LHCN-M2 (cell line): Measurements from ENCODE around the gene JADE1. TPM values are rescaled to one million over a fixed set of nuclear protein-coding genes. Genes with fewer than 3 reads are reported as not detected.

Experiments used
- DNase-seq: peaks from one replicate; pipeline ENCODE4 v3.0.0-alpha.2; 2012; ENCODE audit warnings: low read depth
- total RNA-seq: library from RNA; depleted of rRNA; stranded (reverse); fragments of >200 nt; gene quantifications from 2 replicates; pipeline ENCODE4 v1.2.3, GENCODE V29; 2014

JADE1 gene
- total RNA-seq, 1 experiment from 2014 or later: 20.5 TPM

DNA sequence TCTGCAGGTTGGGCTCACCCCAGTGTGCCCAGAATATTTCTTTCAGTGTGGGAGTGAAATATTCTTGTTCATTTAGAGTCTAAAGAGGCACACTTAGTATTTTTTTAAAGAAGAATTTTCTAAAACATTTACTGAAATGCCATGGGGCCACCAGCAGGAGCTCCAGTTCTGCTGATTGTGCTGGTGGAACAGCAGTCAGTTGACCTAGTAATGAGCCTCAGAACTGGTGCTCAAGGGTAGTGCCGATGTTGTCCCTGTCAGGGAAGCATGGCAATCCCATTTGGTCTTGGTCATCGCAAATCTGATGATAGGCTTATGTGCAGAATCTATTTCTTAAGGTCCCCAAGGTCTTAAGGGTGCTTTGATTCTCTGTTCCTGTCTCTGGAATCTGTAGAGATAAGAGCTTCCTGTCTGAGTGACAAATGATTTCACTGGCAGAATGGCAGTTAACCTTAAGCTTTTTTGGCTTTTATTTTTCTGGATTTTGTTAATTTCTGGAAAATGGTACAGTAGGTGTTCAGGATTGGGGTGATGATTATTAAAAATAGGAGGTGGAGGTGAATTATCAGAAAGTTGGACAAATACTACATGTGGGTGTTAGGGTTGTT, 31.3 kb downstream of the JADE1 start:
- DNase-seq: no peak

- no peak for DNase-seq
Observed at GRCh38 chr4:128841402-128841801, 31.9 kb downstream of the JADE1 start.

DNA sequence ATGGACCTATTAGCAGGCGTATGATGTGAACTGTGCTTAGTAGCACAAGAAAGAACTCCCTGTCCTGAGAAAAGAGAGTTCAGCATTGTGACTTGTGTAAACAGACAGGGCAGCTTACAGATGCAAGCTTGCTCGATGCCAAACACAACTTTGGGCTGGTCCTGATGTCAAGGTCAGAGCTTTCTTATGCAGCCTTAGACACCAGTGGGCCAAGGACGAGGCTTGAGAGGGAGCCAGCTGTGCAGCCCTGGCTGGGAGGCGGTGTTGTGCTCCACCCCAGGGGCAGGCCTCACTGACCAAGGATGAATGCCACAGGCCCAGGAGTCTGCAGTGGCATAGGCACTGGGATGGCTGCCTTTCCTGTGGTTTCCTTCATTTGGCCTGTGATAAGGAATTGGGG, 35.4 kb downstream of the JADE1 start:
- DNase-seq: no peak

- DNase-seq: no peak
Observed at GRCh38 chr4:128846063-128846462, 36.6 kb downstream of the JADE1 start.

- no peak for DNase-seq
Observed at GRCh38 chr4:128847082-128847724, 37.7 kb downstream of the JADE1 start.

DNA sequence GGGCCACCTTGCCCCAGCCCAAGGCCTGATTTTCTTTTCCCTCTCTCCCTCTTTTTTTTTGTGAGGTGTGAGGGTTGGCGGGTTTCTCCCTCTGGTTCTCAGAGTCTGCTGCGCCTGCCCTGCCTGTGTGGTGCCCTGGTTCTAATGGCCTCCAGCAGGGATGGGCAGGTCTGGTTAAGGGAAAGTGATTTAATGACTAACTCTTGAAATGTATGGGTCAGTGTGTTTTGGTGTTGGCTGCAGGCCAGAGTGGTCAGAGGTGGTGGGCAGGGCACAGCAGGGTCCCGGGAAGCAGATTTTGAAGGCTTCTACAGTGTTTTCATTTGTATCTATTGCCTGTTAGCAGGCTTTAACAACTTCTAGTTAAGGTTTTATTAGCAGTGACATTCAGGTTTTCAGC, 39.0 kb downstream of the JADE1 start:
- DNase-seq: no peak

DNA sequence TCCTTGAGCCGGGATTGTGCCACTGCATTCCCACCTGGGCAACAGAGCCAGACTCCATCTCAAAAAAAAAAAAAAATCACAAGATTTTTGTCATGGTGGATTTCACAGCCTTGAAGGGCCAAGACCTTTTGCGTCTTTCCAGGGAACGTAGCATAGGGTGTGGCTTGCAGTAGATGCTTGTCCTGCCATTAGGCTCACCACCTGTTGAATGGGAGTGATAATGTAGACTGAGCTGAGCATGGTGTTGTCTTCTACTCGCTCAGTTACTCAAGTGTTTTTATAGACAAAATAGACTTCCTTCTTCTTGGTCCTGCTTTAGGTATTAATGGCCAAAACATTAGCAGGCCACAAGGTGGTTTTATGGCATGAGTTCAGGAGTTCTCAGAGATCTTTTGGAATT, 40.8 kb downstream of the JADE1 start:
- no peak for DNase-seq

DNA sequence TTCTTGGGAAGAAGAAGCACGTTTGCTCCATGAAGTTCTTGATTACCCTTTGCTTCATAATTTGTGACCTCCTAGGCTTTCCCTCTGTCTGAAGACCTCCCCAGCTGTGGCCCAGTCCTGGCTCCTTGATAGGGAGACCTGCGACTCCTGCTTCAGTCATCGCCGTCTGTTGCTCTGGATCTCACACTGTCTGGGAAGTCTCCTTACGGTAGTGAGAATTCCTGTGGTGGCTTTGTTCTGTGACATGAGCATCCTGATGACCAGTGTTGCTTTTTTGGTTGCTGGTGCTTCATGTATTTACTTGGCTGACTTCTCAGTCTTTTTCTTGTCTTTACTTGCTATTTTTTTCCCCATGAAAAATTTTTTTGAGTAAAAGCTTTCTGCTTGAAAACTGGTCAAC, 44.2 kb downstream of the JADE1 start:
- DNase-seq: no peak

DNA sequence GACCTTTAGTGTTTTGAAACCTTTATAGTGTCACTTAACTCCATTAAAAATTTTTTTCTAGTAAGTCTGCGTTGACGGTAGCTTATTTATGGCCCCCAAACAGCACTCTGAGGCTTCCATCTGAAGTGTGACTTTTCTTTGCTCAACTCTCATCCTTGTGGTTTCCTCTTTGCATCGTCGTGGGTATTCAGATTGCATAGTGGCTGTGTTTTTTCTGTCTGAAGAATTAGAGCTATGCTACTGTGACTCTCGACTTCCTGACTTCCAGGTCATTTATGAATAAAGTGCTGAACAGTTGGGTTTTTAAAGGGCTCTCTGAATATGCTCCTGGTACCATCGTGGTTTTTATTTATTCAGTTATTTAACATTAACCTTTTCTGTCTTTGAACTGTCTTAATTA, 44.9 kb downstream of the JADE1 start:
- DNase-seq: peak; percentile 39

DNA sequence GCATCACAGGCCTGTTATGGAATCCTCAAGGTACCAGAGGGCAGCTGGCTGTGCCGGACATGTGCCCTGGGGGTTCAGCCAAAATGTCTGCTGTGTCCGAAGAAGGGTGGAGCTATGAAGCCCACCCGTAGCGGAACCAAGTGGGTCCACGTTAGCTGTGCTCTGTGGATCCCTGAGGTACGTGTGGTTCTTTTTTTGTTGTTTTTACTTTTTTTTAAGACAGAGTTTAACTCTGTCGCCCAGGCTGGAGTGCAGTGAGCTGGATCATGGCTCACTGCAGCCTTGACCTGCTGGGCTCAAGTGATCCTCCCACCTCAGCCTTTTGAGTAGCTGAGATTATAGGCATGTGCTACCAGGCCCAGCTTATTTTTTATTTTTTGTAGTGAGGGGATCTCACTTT, 46.1 kb downstream of the JADE1 start:
- DNase-seq: no peak

DNA sequence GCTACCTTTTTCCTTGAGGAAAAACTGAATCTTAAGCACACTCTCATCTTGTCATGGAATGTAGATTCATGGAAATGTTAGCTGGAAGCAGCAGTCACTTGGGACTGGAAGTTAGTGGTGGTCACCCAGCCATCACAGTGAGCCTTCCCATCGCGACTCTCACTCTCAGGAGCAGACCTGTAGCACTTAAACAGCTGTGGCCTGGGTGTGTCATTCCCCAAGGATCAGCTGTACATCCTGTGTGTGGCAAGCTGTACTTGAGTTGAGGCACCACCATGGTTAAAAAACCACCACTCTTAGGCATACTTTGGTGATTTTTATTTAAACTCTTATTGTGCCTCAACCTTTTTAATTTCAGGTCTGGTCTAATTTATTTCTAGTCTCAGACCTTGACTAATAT, 46.7 kb downstream of the JADE1 start:
- peak; percentile 62 for DNase-seq

GRCh38 chr4:128858879-128859671, 49.6 kb downstream of the JADE1 start:
- DNase-seq: peak; percentile 88

GRCh38 chr4:128859887-128860677, 50.6 kb downstream of the JADE1 start:
- peak; percentile 76 for DNase-seq

DNA sequence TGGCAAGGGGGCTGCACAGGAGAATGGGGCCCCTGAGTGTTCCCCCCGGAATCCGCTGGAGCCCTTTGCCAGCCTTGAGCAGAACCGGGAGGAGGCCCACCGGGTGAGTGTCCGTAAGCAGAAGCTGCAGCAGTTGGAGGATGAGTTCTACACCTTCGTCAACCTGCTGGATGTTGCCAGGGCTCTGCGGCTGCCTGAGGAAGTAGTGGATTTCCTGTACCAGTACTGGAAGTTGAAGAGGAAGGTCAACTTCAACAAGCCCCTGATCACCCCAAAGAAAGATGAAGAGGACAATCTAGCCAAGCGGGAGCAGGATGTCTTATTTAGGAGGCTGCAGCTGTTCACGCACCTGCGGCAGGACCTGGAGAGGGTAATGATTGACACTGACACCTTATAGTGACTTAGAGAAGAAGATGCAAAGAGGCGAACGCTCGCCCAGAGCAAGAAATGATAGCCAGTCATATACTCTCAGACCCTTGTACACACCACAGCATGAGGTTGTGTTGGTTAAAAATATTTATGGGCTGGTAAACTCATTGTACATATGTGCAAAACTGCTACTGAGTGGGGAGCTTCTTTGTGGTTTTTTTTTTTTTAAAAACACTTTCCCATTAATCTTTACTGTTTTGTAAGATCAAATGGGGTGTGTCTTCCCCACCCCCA, 52.5 kb downstream of the JADE1 start:
- DNase-seq: no peak

GRCh38 chr4:128862608-128863311, 53.3 kb downstream of the JADE1 start:
- no peak for DNase-seq

- DNase-seq: peak; percentile 76
Observed at GRCh38 chr4:128863312-128864075, 54.0 kb downstream of the JADE1 start.

GRCh38 chr4:128865132-128865531, 55.6 kb downstream of the JADE1 start:
- DNase-seq: no peak

DNA sequence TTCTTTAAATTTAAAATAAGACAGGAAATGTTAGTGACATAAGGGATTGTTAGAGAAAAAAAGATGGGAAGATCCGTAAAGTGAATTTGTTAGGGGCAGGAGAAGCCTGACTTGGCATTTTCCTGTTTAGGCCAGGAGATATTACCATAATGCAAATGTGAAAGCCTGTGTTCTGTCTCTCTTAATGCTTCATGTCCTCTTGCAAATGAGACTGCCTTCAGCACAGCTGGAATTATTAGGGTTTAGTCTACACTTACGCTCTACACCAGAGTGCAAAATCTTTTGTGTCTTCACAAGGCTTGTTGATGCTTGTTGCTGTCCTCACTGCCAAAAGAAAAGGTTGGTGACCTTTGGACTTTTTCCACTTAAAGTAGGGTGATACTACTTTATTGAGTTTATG, 56.8 kb downstream of the JADE1 start:
- no peak for DNase-seq

DNA sequence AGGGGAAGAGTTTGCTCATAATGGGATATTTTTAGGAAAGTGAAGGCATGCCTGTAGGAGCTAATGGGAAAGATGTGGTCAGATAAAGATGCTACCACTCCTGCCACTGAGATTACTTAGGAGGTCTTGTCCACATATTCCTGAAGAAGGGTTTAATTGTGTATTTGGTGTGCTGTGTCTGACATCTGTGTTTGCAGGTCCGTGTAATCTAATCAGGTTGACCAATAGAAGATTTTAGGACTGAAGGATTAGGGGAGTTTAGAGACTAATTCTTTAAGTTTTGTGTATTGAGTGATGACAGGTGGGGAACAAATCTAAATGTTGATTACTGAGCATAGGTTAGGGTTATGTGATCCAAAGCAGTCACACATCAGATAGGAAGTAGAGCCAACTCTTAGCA, 57.2 kb downstream of the JADE1 start:
- no peak for DNase-seq

GRCh38 chr4:128868758-128869157, 59.3 kb downstream of the JADE1 start:
- peak; percentile 53 for DNase-seq
